Heart right ventricle (tissue), 16 donors: ENCODE measurements around the gene MEGF9. TPM values are rescaled to one million over a fixed set of nuclear protein-coding genes. Genes with fewer than 3 reads are reported as not detected.

Source experiments
- ATAC-seq, 8 donors: fragments of 200-7000 bp; cut with Tn5 transposase; one replicate each; pipeline ENCODE4 v1.9.1; 2020; ENCODE audit warnings: mild to moderate bottlenecking in 8 of 8, moderate library complexity in 8 of 8, moderate number of reproducible peaks in 1 of 8
- DNase-seq, 2 donors: peaks; one replicate each; pipeline ENCODE4 v3.0.0-alpha.2; 2020
- H3K27ac ChIP-seq, 10 donors: fragments of 200-600 bp; sonication (generic) in 2 of 10; one replicate each; pipeline versions ENCODE4 v1.5.0 to v1.8.0; 2020 to 2022; ENCODE audit warnings: mild to moderate bottlenecking in 3 of 10
- H3K27me3 ChIP-seq, 7 donors: fragments of 200-600 bp; one replicate each; pipeline ENCODE4 v1.8.0; 2021 to 2022; ENCODE audit warnings: mild to moderate bottlenecking in 2 of 7
- H3K36me3 ChIP-seq, 9 donors: fragments of 200-600 bp; sonication (generic) in 1 of 9; one replicate each; pipeline versions ENCODE4 v1.5.0 to v1.8.0; 2020 to 2022; ENCODE audit warnings: mild to moderate bottlenecking in 2 of 9
- H3K4me1 ChIP-seq, 9 donors: fragments of 200-600 bp; sonication (generic) in 1 of 9; one replicate each; pipeline versions ENCODE4 v1.5.0 to v1.8.0; 2020 to 2022; ENCODE audit warnings: mild to moderate bottlenecking in 4 of 9
- H3K4me3 ChIP-seq, 10 donors: fragments of 200-600 bp; sonication (generic) in 2 of 10; one replicate each; pipeline versions ENCODE4 v1.5.0 to v1.8.0; 2020 to 2022; ENCODE audit warnings: mild to moderate bottlenecking in 7 of 10, moderate library complexity in 2 of 10
- H3K9me3 ChIP-seq, 11 donors: fragments of 200-600 bp in 10 of 11; sonication (generic) in 2 of 11; one replicate each; pipeline versions ENCODE4 v1.5.0 to v1.8.0; 2013 to 2022; ENCODE audit warnings: mild to moderate bottlenecking in 2 of 11, control low read depth in 1 of 11, moderate library complexity in 1 of 11
- WGBS, 2 donors: extraction: QIAGEN DNeasy Blood & Tissue Kit; methylation state at CpG; one replicate each; pipeline ENCODE4 v1.1.7; 2013; ENCODE audit warnings: inconsistent platforms in 1 of 2; 5-methylcytosine and 5-hydroxymethylcytosine counted together
- intact Hi-C, 10 donors: fragments of 100-400 bp; cut with DNase I; formaldehyde crosslinking; loops; one replicate each; pipeline versions ENCODE4 v1.11.1 to v1.14.2; 2022
- polyA plus RNA-seq, 2 donors: library from polyadenylated mRNA; stranded (reverse); fragments of 200-250 nt; gene quantifications; one replicate each; pipeline ENCODE4 v1.2.3, GENCODE V29; 2013
- total RNA-seq, 10 donors: library from RNA; stranded (reverse); fragmentation: NEBNext Ultra II Directional in 3 of 10; extraction: Animal tissue kit (Norgen Biotek cat#: 25700) in 3 of 10; gene quantifications; one replicate each; pipeline versions ENCODE4 v1.2.1 to v1.2.4, GENCODE V29; 2021 to 2023
- TF ChIP-seq, protein P1 (sequence below), 9 donors: fragments of 200-600 bp; sonication (generic) in 2 of 9; IDR thresholded peaks; one replicate each; pipeline versions ENCODE4 v1.5.0 to v1.8.0; 2021 to 2022; ENCODE audit warnings: antibody characterized with exemption in 9 of 9, mild to moderate bottlenecking in 5 of 9, moderate library complexity in 1 of 9
- donor health status: Arrhythmogenic right ventricular cardiomyopathy.
- donor health status: ischemic (EF 13 %, LVEDD 7.1; RV severe dilation, severe dysfunction).
- donor health status: healthy with polysubstance abuse.
- donor health status: DM: no; HTN: yes; CAD: no.
- donor health status: DM: no; HTN: no; CAD: no.
- donor health status: ischemic (EF 25% LVEDD 6.9; RV normal size, moderate dysfunction).
- donor health status: ischemic (EF 25% LVEDD 5.7; RV mildly dilated, moderate dysfunction).
- donor health status: healthy.
- donor health status: DM: yes; HTN: yes; CAD: no.
- donor health status: Ischemic cardiomyopathy.
- donor health status: ischemic (EF 35%, LVEDD 5.7; RV mildly dilated, moderate dysfunction).
- donor health status: nonischemic (EF 11% LVEDD 7.7; RV severe dilation, severe dysfunction).
- donor health status: DM: yes; HTN: yes; CAD: no.
- donor health status: PGD.
- donor health status: ischemic (EF 29% LVEDD 5.4; RV normal size, mild dysfunction).
- donor health status: nonischemic (EF 23%, LVEDD 6.1; RV moderate dilation, normal function).

MEGF9 gene
- total and polyA plus RNA-seq, 12 donors: 3.0 to 39.1 (median 8.5) TPM

DNA sequence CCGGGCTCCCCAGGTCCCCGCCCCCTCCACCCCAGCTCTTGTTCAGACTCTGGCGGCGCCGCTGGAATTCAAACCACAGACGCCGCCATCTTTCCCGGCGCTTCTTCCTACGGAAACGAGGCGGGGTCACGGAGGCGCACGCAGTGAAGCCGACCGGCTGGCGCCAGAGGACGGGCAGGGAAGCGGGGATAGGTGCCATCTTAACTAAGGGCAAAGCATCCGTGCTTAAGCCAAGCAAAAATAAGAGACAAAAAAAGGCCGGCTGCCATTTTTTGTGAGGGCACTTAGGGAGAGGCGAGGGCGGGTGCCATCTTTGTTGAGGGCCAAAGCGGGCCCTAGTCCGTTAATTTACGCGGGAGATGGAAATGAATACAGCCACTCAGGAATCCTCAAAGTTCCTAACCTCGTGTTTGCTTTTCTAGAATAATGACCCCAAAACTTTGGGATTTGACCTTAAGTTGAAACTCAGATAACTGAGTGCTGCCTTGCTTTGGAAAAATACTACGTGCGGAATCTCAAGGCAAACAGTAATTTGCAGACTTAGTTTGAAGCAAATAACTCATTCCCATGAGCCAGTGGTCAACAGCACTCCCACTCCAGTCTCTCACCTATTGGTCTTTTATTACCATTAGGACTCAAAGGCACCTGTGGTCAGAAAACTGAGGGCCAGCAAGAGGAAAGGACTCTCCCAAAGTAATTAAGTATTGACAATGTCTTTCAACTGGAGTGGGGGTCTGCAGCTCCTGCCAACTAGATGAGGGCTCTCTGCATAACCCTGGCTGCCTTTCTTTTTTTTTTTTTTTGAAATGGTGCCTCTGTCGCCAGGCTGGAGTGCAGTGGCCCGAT is 134.0 kb downstream of the MEGF9 start, which contains the start of gene CDK5RAP2:
Gene CDK5RAP2 (minus strand): TSS at position 117 of the 846 bp plus-strand sequence. CDS start 189 bp downstream, outside the sequence.
- DNase-seq (peak; percentile 93 to 96), ATAC-seq (peak; percentile 96 to 99 (median 99))
- no peaks in the 10 kb centered on the region for H3K9me3 ChIP-seq
- peaks cover 0 to 35% (median 16%) of the 10 kb centered on the region in 9 donors for H3K4me1 ChIP-seq
- TF ChIP-seq, protein P1, sequence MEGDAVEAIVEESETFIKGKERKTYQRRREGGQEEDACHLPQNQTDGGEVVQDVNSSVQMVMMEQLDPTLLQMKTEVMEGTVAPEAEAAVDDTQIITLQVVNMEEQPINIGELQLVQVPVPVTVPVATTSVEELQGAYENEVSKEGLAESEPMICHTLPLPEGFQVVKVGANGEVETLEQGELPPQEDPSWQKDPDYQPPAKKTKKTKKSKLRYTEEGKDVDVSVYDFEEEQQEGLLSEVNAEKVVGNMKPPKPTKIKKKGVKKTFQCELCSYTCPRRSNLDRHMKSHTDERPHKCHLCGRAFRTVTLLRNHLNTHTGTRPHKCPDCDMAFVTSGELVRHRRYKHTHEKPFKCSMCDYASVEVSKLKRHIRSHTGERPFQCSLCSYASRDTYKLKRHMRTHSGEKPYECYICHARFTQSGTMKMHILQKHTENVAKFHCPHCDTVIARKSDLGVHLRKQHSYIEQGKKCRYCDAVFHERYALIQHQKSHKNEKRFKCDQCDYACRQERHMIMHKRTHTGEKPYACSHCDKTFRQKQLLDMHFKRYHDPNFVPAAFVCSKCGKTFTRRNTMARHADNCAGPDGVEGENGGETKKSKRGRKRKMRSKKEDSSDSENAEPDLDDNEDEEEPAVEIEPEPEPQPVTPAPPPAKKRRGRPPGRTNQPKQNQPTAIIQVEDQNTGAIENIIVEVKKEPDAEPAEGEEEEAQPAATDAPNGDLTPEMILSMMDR (IDR thresholded peaks at IDR 0.05): no peak
- peak within 1 kb of the TSS in 9 of 10 donors; percentile 66 to 89 (median 75) for H3K27ac ChIP-seq
- intact Hi-C loops: no loop called here
- H3K27me3 ChIP-seq: no peaks in the 10 kb centered on the region
- WGBS, 2 donors: 11% methylated on average over 33 of the region's 33 CpGs
- H3K36me3 ChIP-seq: peaks cover 0 to 13% (median 0%) of the 10 kb centered on the region in 9 donors
- peak within 1 kb of the TSS; percentile 80 to 100 (median 96) for H3K4me3 ChIP-seq

DNA sequence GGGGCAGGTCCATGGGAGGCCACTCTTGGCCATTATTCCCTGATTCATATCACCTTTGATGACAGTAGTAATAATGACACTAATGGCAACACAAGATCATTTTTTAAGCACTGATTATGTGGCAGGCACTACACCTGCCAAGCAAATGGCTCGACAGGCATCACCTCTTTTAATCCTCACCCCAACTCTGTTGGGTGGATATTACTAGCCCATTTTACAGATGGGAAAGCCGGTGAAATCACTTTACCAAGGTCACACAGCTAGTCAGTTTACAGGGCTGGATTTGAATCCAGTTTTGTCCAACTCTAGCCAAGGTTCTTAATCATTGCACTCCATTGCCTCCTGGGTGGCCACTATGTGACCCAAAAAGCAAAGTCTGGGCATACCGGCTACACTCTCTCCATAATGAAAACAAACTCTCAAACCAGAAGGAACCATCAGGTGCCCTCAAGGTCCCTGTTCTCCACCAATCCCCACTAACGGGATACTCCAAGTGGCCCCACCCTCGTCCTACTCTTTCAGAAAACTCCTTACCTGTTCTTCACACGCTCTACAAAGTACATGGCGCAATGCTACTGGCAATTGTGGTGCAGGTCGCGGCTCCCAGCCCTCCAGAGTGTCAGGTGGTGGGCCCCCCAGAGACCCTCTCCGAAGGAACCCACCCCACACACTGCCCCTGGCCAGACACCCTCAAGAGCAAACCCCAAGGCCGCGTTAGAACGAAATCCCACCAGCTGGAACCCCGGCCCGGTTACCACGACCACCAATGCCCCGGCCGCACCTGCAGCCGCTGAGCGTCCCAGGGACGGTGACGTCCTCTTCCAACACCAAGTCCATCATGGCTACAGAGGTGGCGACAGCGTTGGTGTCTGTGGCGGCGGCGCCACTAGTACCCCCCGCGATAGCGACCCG is 134.9 kb downstream of the MEGF9 start:
- WGBS, 2 donors: 7% methylated on average over 31 of the region's 31 CpGs
- Histone ChIP-seq H3K4me1 (peaks cover 0 to 31% (median 16%) of the 10 kb centered on the region in 9 donors), H3K27me3 (no peaks in the 10 kb centered on the region), H3K27ac (peak overlapping the region in 9 of 10 donors; percentile 66 to 89 (median 75)), H3K4me3 (peak overlapping the region; percentile 80 to 100 (median 96)), H3K36me3 (peaks cover 0 to 13% (median 0%) of the 10 kb centered on the region in 9 donors), H3K9me3 (no peaks in the 10 kb centered on the region)
- DNase-seq (no peak), ATAC-seq (peak in 1 of 8 donors; percentile 55)
- intact Hi-C loops: loop anchor here in 1 of 10 donors (10.0 kb wide), 1 partner anchor 1525 kb away; no protein-coding TSS in a partner anchor
- TF ChIP-seq, protein P1 (IDR thresholded peaks at IDR 0.05): no peak

DNA sequence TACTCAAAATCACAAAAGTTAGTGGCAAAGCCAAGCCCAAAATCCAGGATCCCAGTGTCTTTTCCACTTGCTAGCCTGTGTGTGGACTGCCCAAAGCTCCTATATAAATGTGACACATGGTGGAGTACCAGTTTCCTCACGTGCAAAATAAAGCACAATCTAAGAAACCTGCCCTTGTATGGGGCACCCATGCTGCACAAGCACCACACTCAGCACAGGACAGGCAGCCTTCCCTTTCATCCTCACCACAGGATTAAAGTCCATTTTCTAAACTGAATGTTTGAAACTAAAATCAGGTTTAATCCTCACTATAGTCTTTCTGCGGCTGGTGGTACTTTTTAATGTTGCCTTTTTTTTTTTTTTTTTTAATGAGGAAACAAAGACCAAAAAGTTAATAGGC is 139.8 kb downstream of the MEGF9 start:
- no peaks in the 10 kb centered on the region for H3K9me3 ChIP-seq
- 81 to 84% methylated on average over 2 of the region's 2 CpGs for WGBS, 2 donors
- no peak overlapping the region for H3K4me3 ChIP-seq
- H3K36me3 ChIP-seq: peaks cover 0 to 40% (median 20%) of the 10 kb centered on the region in 9 donors
- intact Hi-C loops: loop anchor here in 1 of 10 donors (10.0 kb wide), 1 partner anchor 1520 kb away; no protein-coding TSS in a partner anchor
- DNase-seq (no peak), ATAC-seq (no peak)
- H3K27me3 ChIP-seq: no peaks in the 10 kb centered on the region
- no peak overlapping the region for H3K27ac ChIP-seq
- TF ChIP-seq, protein P1 (IDR thresholded peaks at IDR 0.05): no peak
- H3K4me1 ChIP-seq: peaks cover 0 to 40% (median 25%) of the 10 kb centered on the region in 9 donors

DNA sequence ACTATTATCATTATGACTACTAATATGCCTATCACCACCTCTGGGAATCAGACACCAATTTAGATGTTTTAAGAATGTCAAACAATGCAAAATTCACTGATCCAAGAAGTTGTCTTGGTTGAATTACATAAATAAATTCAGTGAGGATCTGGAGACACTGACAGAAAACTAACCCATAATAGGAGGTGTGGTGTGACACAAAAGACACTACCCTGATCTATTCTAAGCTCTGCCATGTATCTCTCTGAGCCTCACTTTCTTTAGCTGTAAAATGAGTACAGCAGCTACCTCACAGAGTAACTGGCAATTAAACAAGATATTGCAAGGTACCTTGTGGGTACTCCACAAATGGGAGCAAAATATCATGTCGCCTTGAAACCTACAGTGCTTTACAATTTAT is 141.8 kb downstream of the MEGF9 start:
- intact Hi-C loops: loop anchor here in 1 of 10 donors (10.0 kb wide), 1 partner anchor 1518 kb away; no protein-coding TSS in a partner anchor
- Histone ChIP-seq H3K36me3 (peaks cover 0 to 60% (median 36%) of the 10 kb centered on the region in 9 donors), H3K27me3 (no peaks in the 10 kb centered on the region), H3K9me3 (no peaks in the 10 kb centered on the region), H3K27ac (peak overlapping the region in 8 of 10 donors; percentile 59 to 85 (median 74)), H3K4me1 (peaks cover 0 to 29% (median 14%) of the 10 kb centered on the region in 9 donors), H3K4me3 (no peak overlapping the region)
- WGBS, 2 donors: 92 to 98% methylated on average over 1 of the region's 1 CpG
- TF ChIP-seq, protein P1 (IDR thresholded peaks at IDR 0.05): no peak
- ATAC-seq: no peak
- DNase-seq: no peak
